ENCODE measurements around the gene ZNF304. TPM values are rescaled to one million over a fixed set of nuclear protein-coding genes. Genes with fewer than 3 reads are reported as not detected.

The ZNF304 gene
- total and polyA plus RNA-seq, 2 of the 13 experiments (the other 11 are each of a cell fraction or from before 2014, with no cell fraction given) = 3.4 to 8.0 TPM

DNA sequence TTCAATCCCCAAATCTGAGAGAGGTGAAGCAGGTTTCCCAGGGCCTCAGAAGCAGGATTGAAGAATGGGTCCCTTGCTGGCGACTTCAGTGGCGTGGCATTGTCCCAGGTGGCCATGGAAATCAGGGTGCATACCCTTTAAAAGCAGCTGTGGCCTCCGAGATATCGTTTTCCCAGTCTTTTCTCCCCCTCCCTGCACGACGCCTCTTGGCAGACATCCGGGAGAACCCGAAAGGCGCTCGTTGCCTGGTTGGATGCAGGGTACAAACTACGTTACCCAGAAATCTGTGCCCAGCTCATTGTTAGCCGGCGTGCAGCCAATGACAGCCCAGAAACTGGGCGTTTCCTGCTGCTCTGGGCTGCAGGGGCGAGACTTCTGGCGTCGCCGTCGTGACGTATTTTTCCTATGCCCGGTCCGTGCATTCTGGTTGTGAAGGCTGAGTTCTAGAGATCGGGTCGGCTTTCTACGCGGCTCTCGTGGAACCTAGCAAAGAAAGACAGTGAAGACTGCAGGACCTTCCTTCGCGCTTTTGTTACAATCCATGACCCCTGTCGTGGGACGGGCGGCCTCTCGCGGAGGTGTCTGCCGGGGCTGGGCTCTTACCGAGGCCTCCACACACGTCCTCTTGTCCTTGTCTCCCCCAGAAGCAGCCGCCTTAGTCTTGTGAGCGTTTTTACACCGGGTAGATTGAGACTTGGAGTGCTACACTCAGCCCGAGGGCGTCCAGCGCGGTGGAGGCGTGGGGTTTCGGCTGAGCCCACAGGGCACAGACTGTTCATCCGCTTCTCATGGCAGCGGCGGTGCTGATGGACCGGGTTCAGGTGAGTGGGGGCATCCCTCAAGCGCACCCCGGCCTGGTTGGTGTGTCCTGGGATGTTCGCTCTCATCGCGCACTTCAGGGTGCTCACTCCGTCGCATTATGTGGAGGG, at the start of gene ZNF304 (continued):
- TF ChIP-seq ZNF597 (CRISPR knock-in tag; IDR thresholded peaks at IDR 0.05) = no peak
- TF ChIP-seq CREB1 (IDR thresholded peaks at IDR 0.05) = peak; percentile 96
- TF ChIP-seq CREB1 (CRISPR knock-in tag; IDR thresholded peaks at IDR 0.05) = peak; percentile 99
- TF ChIP-seq RCOR2 (CRISPR knock-in tag; IDR thresholded peaks at IDR 0.05) = no peak
- TF ChIP-seq SPEN (CRISPR knock-in tag; IDR thresholded peaks at IDR 0.05; ENCODE audit: low read depth) = peak; percentile 89
- TF ChIP-seq ZNF75D (CRISPR knock-in tag; IDR thresholded peaks at IDR 0.05; ENCODE audit: borderline replicate concordance) = no peak
- TF ChIP-seq, protein P1, sequence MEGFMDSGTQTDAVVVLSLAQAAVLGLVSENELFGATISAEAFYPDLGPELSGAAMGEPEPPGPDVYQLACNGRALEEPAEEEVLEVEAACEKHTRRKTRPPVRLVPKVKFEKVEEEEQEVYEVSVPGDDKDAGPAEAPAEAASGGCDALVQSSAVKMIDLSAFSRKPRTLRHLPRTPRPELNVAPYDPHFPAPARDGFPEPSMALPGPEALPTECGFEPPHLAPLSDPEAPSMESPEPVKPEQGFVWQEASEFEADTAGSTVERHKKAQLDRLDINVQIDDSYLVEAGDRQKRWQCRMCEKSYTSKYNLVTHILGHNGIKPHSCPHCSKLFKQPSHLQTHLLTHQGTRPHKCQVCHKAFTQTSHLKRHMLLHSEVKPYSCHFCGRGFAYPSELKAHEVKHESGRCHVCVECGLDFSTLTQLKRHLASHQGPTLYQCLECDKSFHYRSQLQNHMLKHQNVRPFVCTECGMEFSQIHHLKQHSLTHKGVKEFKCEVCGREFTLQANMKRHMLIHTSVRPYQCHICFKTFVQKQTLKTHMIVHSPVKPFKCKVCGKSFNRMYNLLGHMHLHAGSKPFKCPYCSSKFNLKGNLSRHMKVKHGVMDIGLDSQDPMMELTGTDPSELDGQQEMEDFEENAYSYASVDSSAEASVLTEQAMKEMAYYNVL (CRISPR knock-in tag; IDR thresholded peaks at IDR 0.05; ENCODE audit: borderline replicate concordance) = no peak
- peak; percentile 76; the same call in 1 of the 2 replicates for TF ChIP-seq ARID4A (CRISPR knock-in tag; IDR thresholded peaks at IDR 0.05; ENCODE audit: borderline replicate concordance)
- TF ChIP-seq SP2 (CRISPR knock-in tag; IDR thresholded peaks at IDR 0.05) = peak; percentile 82
- TF ChIP-seq ZNF256 (CRISPR knock-in tag; conservative IDR thresholded peaks at IDR 0.05) = no peak
- no peak for TF ChIP-seq ZNF720 (CRISPR knock-in tag; IDR thresholded peaks at IDR 0.05)
- TF ChIP-seq TCF7L2 (IDR thresholded peaks at IDR 0.05; ENCODE audit: low read depth, low read length) = no peak
- no peak for TF ChIP-seq IKZF1 (IDR thresholded peaks at IDR 0.05)
- TF ChIP-seq ZNF777 (CRISPR knock-in tag; IDR thresholded peaks at IDR 0.05) = no peak
- TF ChIP-seq, protein P2, sequence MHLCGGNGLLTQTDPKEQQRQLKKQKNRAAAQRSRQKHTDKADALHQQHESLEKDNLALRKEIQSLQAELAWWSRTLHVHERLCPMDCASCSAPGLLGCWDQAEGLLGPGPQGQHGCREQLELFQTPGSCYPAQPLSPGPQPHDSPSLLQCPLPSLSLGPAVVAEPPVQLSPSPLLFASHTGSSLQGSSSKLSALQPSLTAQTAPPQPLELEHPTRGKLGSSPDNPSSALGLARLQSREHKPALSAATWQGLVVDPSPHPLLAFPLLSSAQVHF (CRISPR knock-in tag; IDR thresholded peaks at IDR 0.05) = no peak
- TF ChIP-seq ZFP90 (CRISPR knock-in tag; IDR thresholded peaks at IDR 0.05; ENCODE audit: borderline replicate concordance) = no peak
- TF ChIP-seq EZH2 (conservative IDR thresholded peaks at IDR 0.05; ENCODE audit: low read depth, low read length) = no peak
- no peak for TF ChIP-seq XBP1 (CRISPR knock-in tag; IDR thresholded peaks at IDR 0.05)
- TF ChIP-seq HNF1B (CRISPR knock-in tag; IDR thresholded peaks at IDR 0.05) = peak; percentile 16; the same call in 1 of the 2 replicates

All from HepG2 (cell line).